GM21576 (cell line): ENCODE results near the gene HMX2.
A peak's percentile ranks its signal among the peaks of the same experiment; 100 is the strongest.

Experiments used
- ATAC-seq: cut with Tn5 transposase; IDR thresholded peaks from one replicate; pipeline ENCODE4 v1.9.1; 2021; ENCODE audit warnings: mild to moderate bottlenecking, moderate library complexity; ENCODE audit not compliant: unreplicated experiment

The HMX2 gene

GRCh38 chr10:123147635-123148413 is at the start of gene HMX2:
Gene HMX2 (plus strand): TSS chr10:123148136. CDS start chr10:123148379, 243 bp downstream.
- ATAC-seq: no peak

- ATAC-seq: no peak
Observed at GRCh38 chr10:123100030-123100762, 47.7 kb upstream of the HMX2 start.

- no peak for ATAC-seq
Observed at GRCh38 chr10:123101872-123102271, 46.1 kb upstream of the HMX2 start.

GRCh38 chr10:123102673-123103072 is 45.3 kb upstream of the HMX2 start:
- no peak for ATAC-seq

- ATAC-seq: no peak
Observed at GRCh38 chr10:123103944-123104343, 44.0 kb upstream of the HMX2 start.

GRCh38 chr10:123109466-123109865 is 38.5 kb upstream of the HMX2 start:
- no peak for ATAC-seq

- no peak for ATAC-seq
Observed at GRCh38 chr10:123117644-123118417, 30.1 kb upstream of the HMX2 start.

GRCh38 chr10:123119081-123119480 is 28.9 kb upstream of the HMX2 start:
- no peak for ATAC-seq

- ATAC-seq: no peak
Observed at GRCh38 chr10:123126246-123126645, 21.7 kb upstream of the HMX2 start.

- no peak for ATAC-seq
Observed at GRCh38 chr10:123129618-123130271, 18.2 kb upstream of the HMX2 start.

GRCh38 chr10:123132576-123133477 is 15.1 kb upstream of the HMX2 start:
- peak; percentile 53 for ATAC-seq

- no peak for ATAC-seq
Observed at GRCh38 chr10:123133541-123134342, 14.2 kb upstream of the HMX2 start.

GRCh38 chr10:123134343-123134914 is 13.5 kb upstream of the HMX2 start:
- no peak for ATAC-seq

GRCh38 chr10:123134915-123135414 is 13.0 kb upstream of the HMX2 start:
- no peak for ATAC-seq

- ATAC-seq: peak; percentile 39
Observed at GRCh38 chr10:123135415-123136141, 12.4 kb upstream of the HMX2 start, which contains the start of gene HMX3. Gene HMX3 (plus strand): TSS chr10:123135970. CDS start chr10:123136051, 81 bp downstream.

- no peak for ATAC-seq
Observed at GRCh38 chr10:123136221-123136805, 11.6 kb upstream of the HMX2 start.
